NK-92 (cell line): ENCODE measurements around the gene TIAM1.
"Not testable (repeated sequence)": the region's sequence is repeated elsewhere in the genome, so short reads cannot be mapped to it uniquely, and the experiment has no call there.

ENCODE experiments used
- DNase-seq: peaks from one replicate; lab custom pipeline; 2025; ENCODE audit not compliant: unreplicated experiment; lab: John Stamatoyannopoulos, UW

TIAM1 gene

DNA sequence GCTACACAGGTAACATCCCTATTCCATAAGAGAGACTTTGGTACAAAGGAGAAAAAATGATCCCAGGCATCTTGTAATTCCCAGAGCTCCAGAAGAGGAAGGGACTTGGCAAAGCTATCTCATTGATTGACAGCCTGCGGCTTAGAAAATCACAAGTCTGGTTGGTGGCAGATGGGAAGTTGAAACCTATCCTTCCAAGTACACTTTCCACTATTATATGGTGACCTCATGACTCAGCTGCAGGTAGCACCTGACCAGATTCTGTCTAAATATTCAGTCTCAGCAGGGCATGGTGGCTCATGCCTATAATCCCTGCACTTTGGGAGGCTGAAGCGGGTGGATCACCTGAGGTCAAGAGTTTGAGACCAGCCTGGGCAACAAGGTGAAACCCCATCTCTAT is 89.9 kb downstream of the TIAM1 start:
- no peak for DNase-seq

GRCh38 chr21:31253684-31254083 is 90.4 kb downstream of the TIAM1 start:
- no peak for DNase-seq

DNA sequence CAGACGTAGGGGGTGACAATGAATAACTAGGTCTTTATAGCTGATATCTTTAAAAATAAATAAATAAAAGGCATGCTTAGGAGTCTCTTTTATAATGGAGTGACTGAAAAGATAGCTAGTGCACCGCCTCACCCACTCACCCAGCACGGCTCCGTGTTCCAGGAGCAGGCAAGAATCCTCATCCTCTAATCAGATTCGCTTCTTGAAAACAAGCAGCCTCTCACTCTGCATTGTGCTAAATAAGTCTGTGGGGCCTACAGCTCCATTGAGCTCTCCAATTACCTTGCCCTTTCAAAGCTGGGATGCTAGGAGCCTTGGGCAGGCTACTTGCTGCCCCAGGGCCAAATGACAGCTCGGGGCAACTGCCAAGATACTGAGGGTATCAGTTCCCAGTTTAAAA is 91.5 kb downstream of the TIAM1 start:
- no peak for DNase-seq

GRCh38 chr21:31252091-31252490 is 92.0 kb downstream of the TIAM1 start:
- DNase-seq: no peak

- DNase-seq: no peak
Observed at GRCh38 chr21:31251686-31252085, 92.4 kb downstream of the TIAM1 start.

GRCh38 chr21:31248598-31248997 is 95.5 kb downstream of the TIAM1 start:
- DNase-seq: no peak

DNA sequence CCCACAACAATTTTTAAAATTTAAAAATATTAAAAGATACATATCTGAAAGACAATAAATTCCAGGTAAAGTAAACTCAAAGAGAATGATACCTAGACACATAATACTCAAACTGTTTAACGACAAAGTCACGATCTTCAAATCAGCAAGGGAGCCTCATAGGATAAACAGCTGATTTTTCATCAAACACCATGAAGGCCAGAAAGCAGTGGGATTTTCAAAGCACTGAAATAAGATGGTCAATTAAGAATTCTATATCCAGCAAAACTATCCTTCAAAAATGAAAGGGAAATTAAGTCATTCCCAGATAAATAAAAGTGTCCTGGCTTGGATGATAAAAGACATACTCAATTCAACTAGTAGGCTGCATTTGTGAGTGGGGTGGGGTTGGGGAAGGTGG is 100.5 kb downstream of the TIAM1 start:
- DNase-seq: no peak

- no peak for DNase-seq
Observed at GRCh38 chr21:31236528-31236927, 107.5 kb downstream of the TIAM1 start.

- no peak for DNase-seq
Observed at GRCh38 chr21:31235671-31236450, 108.2 kb downstream of the TIAM1 start.

DNA sequence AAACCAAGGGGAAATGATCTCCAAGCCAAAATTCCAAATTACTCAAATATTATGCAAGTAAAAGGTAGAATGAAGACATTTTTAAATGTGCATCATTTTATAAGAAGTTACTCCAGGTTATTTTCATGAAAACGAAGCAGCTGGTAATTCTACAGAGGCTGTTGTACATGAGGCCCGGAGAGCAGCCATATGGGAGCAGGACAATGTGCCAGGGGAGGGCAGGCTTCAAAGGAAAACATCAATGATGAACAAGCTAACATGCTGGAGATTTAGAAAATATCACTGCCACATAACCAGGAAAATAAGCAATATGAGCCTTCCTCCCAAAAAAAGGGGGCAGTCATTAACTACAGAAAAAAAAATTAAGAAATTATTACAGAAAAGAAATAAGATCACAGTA is 109.1 kb downstream of the TIAM1 start:
- no peak for DNase-seq

DNA sequence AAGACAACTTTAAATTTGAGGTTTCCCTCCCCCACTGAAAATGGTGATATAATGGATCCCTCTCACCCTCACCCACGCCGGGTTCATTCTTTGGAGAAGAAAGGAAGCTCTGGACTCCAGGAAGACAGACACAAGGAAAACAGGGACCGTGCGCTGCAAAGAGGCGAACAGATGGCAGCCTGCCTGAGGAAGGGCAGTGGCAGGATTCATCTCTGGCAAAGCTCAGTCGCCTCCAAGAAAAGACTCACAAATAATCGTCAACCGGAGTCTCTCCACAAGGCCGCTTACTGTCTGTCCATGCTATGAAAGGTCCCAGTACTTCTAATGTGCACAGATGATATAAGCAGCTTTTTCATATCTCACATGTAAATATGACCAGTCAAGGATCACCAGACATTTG is 110.3 kb downstream of the TIAM1 start:
- no peak for DNase-seq

GRCh38 chr21:31232344-31232743 is 111.7 kb downstream of the TIAM1 start:
- DNase-seq: no peak

DNA sequence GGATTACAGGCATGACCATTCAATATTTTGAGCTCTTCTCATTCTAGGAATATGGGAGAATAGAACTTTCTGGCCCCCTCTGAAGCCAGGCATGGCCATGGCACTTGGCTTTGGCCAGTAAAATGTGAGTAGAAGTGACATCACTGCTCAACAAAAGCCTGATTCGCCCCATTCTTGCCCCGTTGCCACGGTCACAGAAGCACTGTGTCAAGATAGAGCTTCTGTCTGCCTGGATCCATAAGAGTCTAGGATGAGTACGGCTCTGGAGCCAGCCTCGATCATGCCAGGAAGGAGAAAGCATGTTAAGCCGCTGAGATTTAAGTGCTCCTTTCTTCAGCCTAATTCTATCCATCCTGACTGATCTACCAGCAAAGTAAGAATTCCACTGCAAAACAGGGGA is 113.1 kb downstream of the TIAM1 start:
- DNase-seq: no peak

DNA sequence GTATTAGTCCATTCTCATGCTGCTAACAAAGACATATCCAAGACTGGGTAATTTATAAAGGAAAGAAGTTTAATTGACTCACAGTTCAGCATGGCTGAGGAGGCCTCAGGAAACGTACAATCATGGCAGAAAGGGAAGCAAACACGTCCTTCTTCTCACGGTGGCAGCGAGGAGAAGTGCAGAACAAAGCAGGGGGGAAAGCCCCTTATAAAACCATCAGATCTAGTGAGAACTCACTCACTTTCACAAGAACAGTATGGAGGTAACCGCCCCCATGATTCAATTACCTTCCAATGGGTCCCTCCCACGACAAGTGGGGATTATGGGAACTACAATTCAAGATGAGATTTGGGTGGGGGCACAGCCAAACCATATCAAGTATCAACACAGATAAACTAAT is 115.3 kb downstream of the TIAM1 start:
- DNase-seq: not testable (repeated sequence)

- no peak for DNase-seq
Observed at GRCh38 chr21:31225713-31226112, 118.3 kb downstream of the TIAM1 start.

GRCh38 chr21:31222142-31222541 is 121.9 kb downstream of the TIAM1 start:
- DNase-seq: no peak

DNA sequence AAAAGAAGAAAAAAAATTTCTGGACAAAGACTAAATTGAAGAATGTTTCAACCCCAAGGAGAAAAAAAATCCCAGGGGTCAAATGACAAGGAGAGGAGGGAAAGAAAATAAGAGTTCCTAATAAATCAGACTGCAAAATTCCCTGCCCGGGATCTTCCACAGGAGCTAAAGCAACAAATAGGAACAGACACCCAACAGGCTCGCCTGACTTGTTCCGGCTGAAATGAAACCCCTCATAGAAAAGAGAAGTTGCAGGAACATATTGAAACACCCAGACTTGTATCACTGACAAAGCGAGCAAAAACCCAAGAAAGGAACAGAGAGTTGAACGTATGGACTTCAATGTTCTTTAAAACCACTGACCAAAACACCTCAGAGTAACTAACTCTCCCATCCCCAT is 123.0 kb downstream of the TIAM1 start:
- no peak for DNase-seq

GRCh38 chr21:31220575-31220974 is 123.5 kb downstream of the TIAM1 start:
- no peak for DNase-seq

- no peak for DNase-seq
Observed at GRCh38 chr21:31218830-31219608, 125.0 kb downstream of the TIAM1 start.

DNA sequence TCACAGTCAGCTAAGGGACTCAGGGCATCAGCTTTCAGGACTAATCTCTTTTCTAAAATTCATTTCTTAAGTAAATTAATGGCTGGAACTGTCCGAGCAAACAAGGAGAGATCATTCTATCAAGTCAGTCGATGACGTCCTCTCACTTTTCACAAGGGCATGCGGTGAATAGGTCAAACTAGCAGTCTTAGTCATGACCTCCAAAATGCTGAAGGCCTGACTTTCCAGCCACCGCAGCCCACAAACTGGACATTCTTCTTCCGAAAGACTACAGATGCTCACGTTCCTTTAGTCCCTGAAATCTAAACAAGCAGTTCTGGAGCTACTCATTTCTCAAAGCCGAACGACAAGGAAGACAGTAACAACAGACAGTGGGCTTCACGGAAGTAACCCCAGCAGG is 127.9 kb downstream of the TIAM1 start:
- DNase-seq: no peak

DNA sequence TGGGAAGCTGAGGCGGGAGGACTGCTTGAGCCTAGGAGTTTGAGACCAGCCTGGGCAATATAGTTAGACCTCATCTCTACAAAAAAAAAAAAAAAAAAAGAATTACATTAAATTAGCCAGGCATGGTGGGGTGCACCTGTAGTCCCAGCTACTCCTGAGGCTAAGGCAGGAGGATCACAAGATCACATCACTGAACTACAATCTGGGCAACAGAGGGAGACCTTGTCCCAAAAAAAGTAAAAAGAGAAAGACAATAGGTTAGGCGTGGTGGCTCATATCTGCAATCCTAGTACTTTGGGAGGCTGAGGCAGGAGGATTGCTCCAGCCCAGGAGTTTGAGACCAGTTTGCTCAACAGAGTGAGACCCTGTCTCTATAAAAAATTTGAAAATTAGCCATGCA is 130.3 kb downstream of the TIAM1 start:
- DNase-seq: no peak

DNA sequence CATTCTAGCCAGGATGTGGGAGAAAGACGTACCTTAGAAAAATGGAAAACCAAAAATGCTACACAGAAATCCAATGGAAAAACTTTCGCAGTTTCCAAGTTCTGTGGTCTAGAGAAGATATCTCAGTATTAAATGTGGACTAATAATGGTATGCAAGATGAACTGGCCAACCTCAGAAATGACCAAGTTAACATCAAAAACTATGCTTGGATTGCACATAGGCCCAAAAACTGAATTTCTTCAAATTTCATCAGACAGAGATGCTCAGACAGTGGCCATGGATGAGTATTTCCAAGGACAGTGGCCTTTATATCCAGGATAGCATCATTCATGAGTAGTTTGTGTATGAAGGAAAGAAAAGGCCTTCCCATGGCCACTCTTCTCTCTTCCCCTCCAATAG is 132.2 kb downstream of the TIAM1 start:
- no peak for DNase-seq

DNA sequence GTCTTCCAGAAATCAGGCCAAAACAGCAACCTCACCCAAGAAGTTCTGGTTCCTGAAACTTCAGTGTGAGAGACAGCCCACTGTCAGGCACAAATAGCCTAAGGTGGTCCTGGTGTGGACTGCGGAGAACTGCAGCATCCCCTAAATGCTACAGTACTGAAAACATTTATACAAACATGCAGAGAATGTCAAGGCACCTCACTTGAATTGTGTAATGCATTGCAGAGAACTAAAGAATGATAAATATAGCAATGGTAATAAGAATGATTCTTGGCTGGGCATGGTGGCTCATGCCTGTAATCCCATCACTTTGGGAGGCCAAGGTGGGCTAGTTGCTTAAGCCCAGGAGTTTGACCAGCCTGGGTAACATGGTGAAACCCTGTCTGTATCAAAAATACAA is 138.6 kb downstream of the TIAM1 start:
- DNase-seq: no peak
